ENCODE measurements around the gene CBX4. TPM values are rescaled to one million over a fixed set of nuclear protein-coding genes. Genes with fewer than 3 reads are reported as not detected.

Gene CBX4
- total RNA-seq, 4 donors from 2014 or later: 0.26 to 8.4 (median 3.5) TPM

- intact Hi-C loops (cut with DNase I; ENCODE audit: low total_unique reads): loop anchor here (5.0 to 10.0 kb wide), 2 partner anchors 49 to 134 kb away; no protein-coding TSS in a partner anchor
- no peaks in the 10 kb centered on the region for H3K9me3 ChIP-seq
- peak overlapping the region in 1 of 2 donors; percentile 1 for H3K4me3 ChIP-seq
- DNase-seq: no peak
- peaks cover 0 to 45% of the 10 kb centered on the region in 2 donors for H3K4me1 ChIP-seq
- peaks cover 25 to 45% of the 10 kb centered on the region in 2 donors for H3K27me3 ChIP-seq
- no peaks in the 10 kb centered on the region for H3K36me3 ChIP-seq
- TF ChIP-seq CTCF (IDR thresholded peaks at IDR 0.05) (no peak), POLR2A (IDR thresholded peaks at IDR 0.05) (no peak)
- H3K27ac ChIP-seq: no peak overlapping the region
These were observed 1.7 kb upstream of the CBX4 start for GRCh38 chr17:79840989-79841286.

- Histone ChIP-seq H3K27me3 (peaks cover 25 to 45% of the 10 kb centered on the region in 2 donors), H3K36me3 (no peaks in the 10 kb centered on the region), H3K4me1 (peaks cover 0 to 45% of the 10 kb centered on the region in 2 donors), H3K4me3 (peak overlapping the region in 1 of 2 donors; percentile 1), H3K9me3 (no peaks in the 10 kb centered on the region), H3K27ac (no peak overlapping the region)
- peak; percentile 77 to 80 for DNase-seq
- peak in 1 of 2 donors; percentile 18 for TF ChIP-seq POLR2A (IDR thresholded peaks at IDR 0.05)
- TF ChIP-seq CTCF (IDR thresholded peaks at IDR 0.05): peak in 1 of 4 experiments; percentile 2
- intact Hi-C loops (cut with DNase I; ENCODE audit: low total_unique reads): loop anchor here (5.0 to 10.0 kb wide), 2 partner anchors 48 to 134 kb away; no protein-coding TSS in a partner anchor
These were observed 1.2 kb upstream of the CBX4 start for GRCh38 chr17:79840269-79840988.

- intact Hi-C loops (cut with DNase I; ENCODE audit: low total_unique reads): no loop called here
- Histone ChIP-seq H3K4me1 (peaks cover 0 to 32% of the 10 kb centered on the region in 2 donors), H3K9me3 (no peaks in the 10 kb centered on the region), H3K27ac (peak overlapping the region; percentile 81 to 91), H3K4me3 (peak overlapping the region; percentile 54 to 58), H3K27me3 (peaks cover 25 to 40% of the 10 kb centered on the region in 2 donors), H3K36me3 (no peaks in the 10 kb centered on the region)
- DNase-seq: peak in 1 of 2 donors; percentile 53
- TF ChIP-seq POLR2A (IDR thresholded peaks at IDR 0.05) (no peak), CTCF (IDR thresholded peaks at IDR 0.05) (no peak)
These were observed 542 bp downstream of the CBX4 start for GRCh38 chr17:79838522-79839274.

GRCh38 chr17:79837888-79838521 is 1.2 kb downstream of the CBX4 start:
- no peak for DNase-seq
- H3K36me3 ChIP-seq: no peaks in the 10 kb centered on the region
- peaks cover 0 to 27% of the 10 kb centered on the region in 2 donors for H3K4me1 ChIP-seq
- H3K4me3 ChIP-seq: peak overlapping the region; percentile 54 to 58
- H3K27me3 ChIP-seq: peaks cover 25 to 33% of the 10 kb centered on the region in 2 donors
- H3K27ac ChIP-seq: peak overlapping the region; percentile 81 to 91
- TF ChIP-seq POLR2A (IDR thresholded peaks at IDR 0.05) (no peak), CTCF (IDR thresholded peaks at IDR 0.05) (no peak)
- no peaks in the 10 kb centered on the region for H3K9me3 ChIP-seq
- intact Hi-C loops (cut with DNase I; ENCODE audit: low total_unique reads): no loop called here
